ENCODE results near the gene KRTAP12-3.
"Not testable (repeated sequence)": the region's sequence is repeated elsewhere in the genome, so short reads cannot be mapped to it uniquely, and the experiment has no call there.

The KRTAP12-3 gene, protein sequence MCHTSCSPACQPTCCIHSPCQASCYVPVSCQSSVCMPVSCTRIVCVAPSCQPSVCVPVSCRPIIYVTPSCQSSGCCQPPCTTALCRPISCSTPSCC

DNA sequence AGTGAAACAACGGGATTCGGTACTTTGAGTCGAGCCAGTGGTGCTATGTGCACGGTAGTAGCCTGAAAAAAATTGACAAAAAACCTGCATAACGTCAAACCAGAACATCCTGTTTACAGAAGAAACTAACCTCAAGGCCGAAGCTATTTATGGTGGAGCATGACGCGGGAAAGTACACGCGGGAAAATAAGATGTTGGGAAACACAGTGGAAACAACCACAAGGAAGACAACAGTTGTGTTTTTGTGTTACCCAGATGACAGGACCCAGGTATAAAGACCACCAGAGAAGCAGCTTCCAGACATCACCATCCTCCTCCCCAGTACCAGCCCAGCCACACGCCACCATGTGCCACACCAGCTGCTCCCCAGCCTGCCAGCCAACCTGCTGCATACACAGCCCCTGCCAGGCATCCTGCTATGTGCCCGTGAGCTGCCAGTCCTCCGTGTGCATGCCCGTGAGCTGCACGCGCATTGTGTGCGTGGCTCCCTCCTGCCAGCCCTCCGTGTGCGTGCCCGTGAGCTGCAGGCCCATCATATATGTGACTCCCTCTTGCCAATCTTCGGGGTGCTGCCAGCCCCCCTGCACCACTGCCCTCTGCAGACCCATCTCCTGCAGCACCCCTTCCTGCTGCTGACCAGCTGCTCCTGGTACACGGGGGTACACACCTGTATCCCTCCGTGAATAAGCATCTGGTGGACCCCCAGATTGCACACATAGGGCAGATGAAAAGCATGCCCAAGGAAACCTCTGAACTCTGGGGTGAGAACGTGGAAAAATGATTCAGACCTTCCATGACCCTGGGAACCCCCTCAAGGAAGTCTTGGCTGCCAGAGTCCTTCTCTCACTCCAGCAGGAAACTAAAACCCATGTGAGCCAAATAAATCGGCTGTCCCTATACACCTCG is at the start of gene KRTAP12-3:
Gene KRTAP12-3, plus strand, starts transcription at position 298 of the 906 bp plus-strand sequence. Its CDS starts 48 bp downstream, at position 346.
- DNase-seq (ENCODE audit: low read depth) = no peak

DNA sequence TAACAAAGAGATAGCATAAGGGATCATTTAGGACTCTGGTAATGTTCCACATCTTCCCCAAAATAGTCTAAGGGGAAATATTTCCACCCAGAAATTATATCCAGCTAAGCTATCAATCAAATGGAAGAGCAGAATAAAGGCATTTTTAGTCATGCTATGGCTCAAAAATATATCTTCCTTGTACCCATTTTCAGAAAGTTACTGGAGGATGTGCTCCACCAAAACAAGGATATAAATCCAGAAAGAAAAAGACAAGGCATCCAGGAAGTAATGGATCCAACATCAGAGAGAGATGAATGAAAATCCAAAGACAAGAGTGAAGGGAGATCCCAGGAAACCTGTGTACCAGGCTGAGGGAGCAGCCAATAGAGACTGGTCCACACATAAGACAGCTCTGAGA is 48.5 kb upstream of the KRTAP12-3 start:
- DNase-seq (ENCODE audit: low read depth) = no peak

DNA sequence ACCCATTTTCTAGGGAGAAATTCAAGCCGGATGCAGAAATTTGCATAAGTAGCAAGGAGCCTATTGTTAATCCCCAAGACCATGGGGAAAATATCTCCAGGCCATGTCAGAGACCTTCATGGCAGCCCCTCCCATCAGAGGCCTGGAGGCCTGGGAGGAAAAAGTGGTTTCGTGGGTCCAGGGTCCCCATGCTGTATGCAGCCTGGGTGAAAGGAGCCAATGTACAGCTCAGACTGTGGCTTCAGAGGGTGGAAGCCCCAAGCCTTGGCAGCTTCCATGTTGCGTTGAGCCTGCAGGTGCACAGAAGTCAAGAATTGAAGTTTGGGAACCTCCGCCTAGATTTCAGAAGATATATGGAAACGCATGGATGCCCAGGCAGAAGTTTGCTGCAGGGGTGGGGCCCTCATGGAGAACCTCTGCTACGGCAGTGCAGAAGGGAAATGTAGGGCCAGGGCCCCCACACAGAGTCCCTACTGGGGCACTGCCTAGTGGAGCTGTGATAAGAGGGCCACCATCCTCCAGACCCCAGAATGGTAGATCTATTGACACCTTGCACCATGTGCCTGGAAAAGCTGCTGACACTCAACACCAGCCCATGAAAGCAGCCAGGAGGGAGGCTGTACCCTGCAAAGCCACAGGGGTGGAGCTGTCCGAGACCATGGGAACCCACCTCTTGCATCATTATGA is 47.4 kb upstream of the KRTAP12-3 start:
- not testable (repeated sequence) for DNase-seq (ENCODE audit: low read depth)

DNA sequence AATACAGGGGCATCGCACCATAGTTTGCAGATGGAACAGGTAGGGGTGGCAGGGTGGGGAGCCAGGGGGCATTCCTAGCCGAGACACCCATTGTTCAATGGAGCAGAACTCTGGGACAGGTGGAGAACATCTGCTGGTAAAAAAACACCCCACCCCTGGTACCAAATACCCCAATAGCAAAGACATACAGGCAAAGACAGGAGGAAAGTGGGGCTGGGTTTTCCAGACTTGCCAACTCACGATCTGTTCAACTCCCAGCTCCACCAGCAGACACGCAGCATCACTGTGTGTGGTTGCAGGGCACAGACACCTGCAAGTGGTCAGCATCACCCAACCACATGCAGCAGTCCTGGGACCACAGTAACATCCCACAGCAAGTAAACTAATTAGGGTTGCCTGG is 46.2 kb upstream of the KRTAP12-3 start:
- no peak for DNase-seq (ENCODE audit: low read depth)

DNA sequence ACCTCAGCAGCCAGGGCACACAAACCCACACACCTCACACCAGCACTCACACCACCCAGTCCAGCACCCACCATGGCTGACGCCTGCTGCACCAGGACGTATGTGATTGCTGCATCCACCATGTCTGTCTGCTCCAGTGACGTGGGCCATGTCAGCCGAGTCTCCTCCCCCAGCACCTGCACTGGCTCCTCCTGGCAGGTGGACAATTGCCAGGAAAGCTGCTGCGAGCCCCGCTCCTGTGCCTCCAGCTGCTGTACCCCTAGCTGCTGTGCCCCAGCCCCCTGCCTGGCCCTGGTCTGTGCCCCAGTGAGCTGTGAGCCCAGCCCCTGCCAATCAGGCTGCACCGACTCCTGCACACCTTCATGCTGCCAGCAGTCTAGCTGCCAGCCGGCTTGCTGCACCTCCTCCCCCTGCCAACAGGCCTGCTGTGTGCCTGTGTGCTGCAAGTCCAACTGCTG is 45.7 kb upstream of the KRTAP12-3 start, which contains the start of gene KRTAP10-8:
Gene KRTAP10-8, plus strand, starts transcription at position 51 of the 458 bp plus-strand sequence. Its CDS starts 22 bp downstream, at position 73.
- no peak for DNase-seq (ENCODE audit: low read depth)

DNA sequence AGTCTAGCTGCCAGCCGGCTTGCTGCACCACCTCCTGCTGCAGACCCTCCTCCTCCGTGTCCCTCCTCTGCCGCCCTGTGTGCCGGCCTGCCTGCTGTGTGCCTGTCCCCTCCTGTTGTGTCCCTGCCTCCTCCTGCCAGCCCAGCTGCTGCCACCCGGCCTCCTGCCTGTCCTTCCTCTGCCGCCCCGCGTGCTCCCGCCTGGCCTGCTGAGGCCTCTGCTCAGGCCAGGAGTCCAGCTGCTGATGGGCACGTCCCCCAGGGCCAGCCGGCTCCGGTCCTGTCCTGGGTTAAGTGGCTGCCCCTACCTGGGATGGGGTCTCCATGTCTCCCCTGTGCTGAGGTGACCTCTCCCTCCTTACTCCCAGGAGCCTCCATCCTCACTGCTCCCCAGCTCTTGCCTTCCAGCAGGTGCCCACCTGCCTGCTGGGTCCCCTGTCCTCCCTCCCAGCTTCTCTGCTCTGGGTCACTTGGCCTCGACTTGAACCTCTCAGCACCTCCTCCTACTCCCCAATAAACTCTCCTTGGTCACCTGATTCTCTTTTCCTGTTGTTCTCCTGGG is 45.0 kb upstream of the KRTAP12-3 start:
- DNase-seq (ENCODE audit: low read depth) = no peak

DNA sequence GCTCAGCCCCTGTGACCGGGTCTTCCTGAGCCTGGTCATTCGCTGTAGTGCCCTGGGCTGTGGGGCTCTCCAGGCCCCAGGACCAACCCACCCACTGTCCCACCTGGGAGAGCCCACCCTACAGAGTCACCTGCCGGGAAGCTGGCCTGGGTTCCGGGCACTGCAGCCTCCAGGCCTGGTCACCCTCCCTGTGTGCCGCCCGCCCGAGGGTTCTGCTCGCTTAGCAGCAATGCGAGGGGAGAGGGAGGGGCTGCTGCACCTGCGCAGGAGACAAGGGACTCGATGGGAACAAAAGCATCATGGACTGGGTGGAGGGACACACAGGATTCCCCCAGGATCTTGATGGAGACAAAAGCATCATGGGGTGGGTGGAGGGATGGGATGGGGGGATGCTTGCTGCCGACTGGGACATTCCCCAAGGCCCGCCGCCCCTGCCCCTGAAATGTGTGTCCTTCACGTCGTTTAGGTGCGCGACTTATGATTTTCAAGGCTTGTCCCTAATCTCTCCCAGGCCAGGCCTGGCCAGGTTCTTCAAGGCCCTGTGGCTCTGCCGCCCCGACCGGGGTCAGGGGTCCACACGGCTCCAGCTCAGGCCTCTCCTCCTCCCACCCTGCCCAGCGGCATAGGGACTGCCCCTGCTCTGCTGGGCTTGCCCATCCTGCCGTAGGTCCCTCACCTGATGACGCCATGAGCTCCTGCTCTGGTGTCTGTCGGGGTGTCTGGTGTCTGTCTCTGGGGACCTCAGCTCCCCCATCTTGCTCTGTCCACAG is 44.2 kb upstream of the KRTAP12-3 start:
- DNase-seq (ENCODE audit: low read depth) = no peak

DNA sequence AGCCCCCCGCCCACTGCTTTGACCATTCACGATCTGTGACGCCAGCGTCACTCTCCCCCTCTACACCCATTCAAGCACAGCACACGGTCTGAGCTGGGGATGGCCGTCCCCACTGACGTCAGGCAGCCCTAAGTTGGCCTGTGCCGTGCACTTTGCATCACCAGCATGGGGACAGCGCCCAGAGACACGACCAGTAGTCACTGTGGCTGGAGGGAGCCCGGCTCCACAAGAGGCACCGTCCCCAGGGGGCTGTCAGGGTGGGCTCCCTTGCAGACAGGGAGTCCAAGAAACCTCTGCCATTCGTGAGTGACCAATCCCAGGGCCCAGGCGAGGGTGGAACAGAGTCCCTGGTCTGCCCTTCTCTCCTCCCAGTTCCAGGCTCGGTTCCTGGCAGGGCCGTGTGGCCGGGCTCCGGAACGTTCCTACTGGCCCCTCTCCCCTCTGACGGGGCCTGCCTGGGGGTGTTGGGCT is 43.5 kb upstream of the KRTAP12-3 start:
- no peak for DNase-seq (ENCODE audit: low read depth)

DNA sequence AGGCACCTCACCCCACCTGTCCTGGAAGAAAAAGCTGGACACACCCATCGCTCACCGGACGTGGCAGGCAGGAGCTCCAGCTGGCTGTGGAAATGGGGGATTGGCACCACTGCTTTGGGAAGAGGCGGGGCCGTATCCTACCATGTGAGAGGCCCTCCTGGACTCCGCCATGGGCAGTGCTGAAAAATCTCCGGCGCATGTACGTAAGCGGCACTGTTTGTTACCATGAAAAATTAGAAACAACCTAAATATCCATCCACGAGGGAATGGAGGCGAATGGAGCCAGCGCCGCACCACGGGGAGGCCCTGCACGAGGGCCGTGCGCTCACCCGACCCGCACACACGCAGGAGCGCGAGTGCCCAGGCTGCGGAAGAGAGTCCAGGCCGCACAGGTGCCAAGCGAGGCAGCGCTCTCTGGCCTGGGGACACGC is 42.8 kb upstream of the KRTAP12-3 start:
- no peak for DNase-seq (ENCODE audit: low read depth)

DNA sequence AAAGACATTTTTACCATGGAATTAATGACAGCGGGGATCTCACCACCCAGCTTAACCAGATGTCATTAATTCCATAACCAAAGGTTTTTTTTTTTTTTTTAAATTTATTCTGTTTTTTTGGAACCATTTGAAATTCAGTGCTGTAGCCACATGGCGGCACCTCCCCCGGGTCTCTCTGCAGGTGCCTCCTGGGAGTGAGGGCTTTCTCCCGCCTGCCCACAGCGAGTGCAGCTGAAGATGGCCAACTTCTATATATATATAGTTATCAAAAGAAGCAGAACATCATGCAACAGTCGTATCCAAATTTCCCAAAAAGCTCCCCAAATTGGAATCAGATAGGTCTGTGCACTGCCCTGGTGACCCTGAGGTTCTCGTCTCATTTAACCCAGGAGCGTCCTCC is 42.3 kb upstream of the KRTAP12-3 start:
- no peak for DNase-seq (ENCODE audit: low read depth)

DNA sequence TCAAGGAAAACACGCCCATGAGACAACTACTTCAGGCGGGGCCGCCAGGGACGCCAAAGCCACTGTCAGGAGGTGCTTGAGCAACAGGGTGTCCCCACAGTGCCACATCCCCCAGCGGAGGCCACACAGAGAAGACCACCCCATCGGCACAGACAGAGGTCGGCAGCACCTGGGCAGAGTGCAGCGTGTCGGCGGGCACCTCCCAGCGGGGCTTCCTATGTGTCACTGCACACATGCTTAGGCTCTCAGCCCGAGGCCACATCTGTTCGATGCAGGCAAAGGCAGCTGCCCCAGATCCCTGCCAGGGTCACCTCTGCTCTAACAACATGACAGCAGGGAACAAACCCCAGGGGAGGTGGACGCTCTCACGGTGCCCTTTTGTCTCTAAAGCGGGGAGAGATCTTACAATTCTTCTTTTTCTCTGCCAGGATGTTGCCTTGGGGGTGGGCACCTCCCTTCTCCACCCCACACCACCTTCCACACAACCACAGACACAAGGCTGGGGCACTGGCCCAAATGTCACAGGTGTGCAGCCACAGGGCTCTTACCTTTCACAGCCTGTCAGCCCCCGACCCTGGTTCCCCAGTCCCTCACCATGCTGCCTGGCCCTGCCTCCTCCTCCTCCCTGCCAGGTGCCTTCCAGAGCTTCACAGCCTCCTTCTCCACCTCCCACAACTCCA is 41.7 kb upstream of the KRTAP12-3 start:
- no peak for DNase-seq (ENCODE audit: low read depth)

DNA sequence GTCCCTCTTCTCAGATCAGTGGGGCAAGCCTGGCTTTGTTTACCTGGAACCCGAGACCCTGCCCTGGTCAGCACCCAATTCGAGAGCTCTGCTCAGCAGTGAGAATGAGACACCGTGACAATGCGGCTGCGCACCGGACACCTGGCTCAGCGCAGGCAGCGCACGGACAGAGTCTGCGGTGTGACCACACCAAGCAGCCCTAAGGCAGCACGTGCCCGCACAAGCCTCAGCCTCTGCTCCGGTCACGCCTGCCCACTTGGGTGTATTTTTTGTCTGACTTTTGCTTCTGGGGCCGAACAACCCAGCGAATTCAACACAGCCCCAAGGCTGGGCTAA is 41.2 kb upstream of the KRTAP12-3 start:
- no peak for DNase-seq (ENCODE audit: low read depth)

DNA sequence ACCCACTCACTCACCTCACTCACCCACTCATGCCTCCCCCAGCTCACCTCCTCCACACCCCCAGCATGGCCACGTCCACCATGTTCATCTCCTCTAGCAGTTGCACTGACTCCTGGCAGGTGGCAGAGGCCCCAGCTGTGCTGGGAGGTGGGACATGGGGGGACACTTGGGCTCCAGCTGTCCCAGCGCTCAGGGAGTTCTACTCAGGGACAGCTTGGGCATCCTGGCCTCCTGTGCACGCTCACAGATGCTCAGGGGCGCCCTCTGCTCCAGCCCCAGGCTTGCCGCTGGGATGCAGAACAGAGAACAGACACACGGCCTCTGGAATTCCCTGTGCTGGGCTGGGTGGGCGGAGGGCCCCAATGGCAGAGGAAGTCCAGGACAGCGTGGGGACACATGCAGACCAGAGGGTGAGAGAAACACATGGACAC is 40.6 kb upstream of the KRTAP12-3 start:
- DNase-seq (ENCODE audit: low read depth) = no peak

DNA sequence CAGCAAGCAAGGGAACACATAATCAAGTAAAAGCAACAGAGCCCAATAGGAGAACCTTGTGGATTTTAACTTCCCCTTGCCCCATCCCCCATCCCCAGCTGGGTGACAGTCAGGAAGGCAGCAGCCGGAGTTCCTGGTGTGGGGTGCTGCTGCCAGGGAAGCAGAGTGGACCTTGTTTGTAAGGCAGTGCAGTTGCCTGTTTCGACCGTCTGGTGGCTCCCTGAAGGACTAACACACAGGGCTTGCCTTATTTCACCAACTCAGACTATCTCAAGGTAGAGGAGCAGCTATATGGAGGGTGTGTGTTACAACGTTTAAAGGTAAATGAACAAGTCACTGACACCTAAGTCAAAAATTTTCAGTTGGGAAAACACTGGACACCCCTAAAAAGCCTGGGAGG is 39.2 kb upstream of the KRTAP12-3 start:
- DNase-seq (ENCODE audit: low read depth) = no peak

DNA sequence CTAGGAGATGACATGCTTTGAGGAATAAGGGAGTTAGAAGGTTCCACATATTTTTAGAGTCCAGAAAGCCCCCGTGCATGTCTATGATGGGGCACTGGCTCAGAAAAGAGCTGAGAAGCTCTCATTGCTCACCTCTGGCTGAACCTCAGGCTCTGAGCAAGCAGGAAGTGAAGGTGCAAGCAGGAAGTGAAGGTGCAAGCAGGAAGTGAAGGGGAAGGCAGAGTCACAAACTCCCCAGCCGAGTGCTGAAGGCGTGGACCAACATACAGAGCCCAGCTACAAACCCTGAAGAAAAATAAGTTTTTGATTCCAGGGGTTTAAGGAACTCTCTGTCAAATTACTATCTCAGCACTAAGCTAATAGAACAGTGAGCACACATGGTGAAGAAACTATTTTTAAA is 38.8 kb upstream of the KRTAP12-3 start:
- no peak for DNase-seq (ENCODE audit: low read depth)

DNA sequence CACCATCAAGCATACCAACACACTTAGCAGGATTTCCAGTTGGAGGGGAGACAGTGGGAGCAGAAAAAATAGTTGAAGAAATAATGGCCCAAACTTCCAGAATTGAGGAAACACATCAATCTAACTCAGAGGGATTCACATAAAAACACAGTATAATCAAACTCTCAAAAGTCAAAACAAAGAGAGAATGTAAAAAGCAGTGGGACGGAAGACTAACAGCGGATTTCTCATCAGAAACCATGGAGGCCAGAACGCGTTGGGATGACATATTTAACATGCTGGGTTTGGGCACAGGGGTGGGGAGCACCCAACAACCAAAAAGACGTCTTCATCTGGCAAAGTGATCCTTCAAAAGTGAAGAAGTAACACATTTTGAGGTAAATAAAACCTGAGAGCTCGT is 37.8 kb upstream of the KRTAP12-3 start:
- no peak for DNase-seq (ENCODE audit: low read depth)

DNA sequence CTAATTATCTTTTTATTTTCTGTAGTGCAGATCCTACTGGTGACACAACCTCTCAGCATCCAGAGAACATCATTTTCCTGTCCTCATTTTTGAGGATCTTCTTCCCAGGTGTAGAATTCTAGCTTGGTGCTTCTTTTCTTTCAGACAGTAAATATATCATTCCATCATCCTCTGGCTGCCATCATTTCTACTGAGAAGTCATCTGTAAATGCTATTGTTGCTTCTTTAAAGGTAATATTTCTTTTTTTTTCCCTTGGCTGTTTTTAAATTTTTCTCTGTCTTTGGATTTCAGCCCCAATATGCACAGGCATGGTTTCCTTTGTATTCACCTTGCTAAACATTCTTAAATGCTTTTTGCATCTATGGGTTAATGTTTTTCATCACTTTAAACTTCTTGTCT is 34.2 kb upstream of the KRTAP12-3 start:
- DNase-seq (ENCODE audit: low read depth) = no peak

DNA sequence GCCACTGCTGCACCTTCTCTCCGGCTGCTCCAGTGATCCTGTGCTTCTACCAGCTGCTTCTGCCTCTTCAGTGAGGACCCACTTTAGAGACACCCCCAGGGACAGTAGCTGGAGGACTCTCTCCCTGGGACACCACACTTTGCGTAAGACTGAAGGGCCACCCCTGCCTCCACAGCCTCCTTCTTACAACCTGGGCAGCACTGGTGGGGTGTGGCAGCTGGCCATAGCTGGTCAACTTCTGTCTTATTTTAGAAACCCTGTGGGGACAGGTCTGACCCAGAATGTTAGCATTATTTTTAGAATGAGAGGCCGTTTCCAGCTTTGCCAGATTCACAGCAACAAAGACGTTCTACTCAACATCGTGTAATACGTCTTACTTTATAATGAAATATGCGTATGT is 32.0 kb upstream of the KRTAP12-3 start:
- DNase-seq (ENCODE audit: low read depth) = no peak

DNA sequence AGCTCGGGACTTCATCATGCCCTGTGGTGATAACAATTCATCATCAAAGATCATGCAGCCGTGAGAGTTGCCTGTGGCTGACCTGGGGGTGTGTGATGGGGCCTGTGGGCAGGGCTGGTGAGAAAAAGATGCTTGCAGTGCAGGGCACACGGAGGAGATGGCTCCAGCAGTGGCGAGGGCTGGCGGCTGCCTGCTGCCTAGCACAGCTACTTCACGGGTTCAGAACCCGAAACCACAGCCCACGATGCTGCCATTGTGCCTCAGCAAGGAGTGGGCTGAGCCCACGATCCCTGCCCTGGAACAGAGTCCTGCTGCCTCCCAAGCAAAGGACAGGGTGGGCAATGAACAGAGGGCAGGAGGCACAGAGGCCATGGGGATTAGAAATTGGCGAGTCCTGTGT is 31.5 kb upstream of the KRTAP12-3 start:
- no peak for DNase-seq (ENCODE audit: low read depth)

DNA sequence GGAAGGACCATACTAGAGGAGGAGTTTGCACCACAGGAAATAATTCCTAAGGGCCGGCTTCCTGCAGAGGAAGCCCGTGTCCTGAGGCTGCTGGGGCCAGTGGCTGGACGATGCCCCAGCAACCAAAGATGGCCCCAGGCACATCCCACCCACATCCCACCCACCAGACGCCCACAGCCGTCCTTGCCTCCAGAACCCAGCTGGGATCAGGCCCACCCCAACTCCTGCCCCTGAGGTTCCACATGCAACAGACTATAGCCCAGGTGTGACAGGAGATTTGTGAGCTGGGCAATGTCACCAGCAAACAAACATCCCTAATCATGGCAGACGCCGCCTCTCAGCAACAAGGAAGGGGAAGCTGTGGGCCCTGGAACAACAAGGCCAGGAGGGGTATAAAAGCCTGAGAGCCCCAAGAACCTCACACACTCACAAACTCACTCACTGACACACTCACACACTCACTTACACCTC is 31.0 kb upstream of the KRTAP12-3 start, which contains the start of gene KRTAP10-9:
Gene KRTAP10-9, plus strand, starts transcription at position 421 of the 471 bp plus-strand sequence. CDS start 79 bp downstream, outside the sequence.
- no peak for DNase-seq (ENCODE audit: low read depth)

All from GM04503 (cell line).